K562 (cell line): ENCODE measurements around the gene MKNK1. TPM values are rescaled to one million over a fixed set of nuclear protein-coding genes. Genes with fewer than 3 reads are reported as not detected.

Experiments used
- ATAC-seq: fragments of 200-7000 bp; cut with Tn5 transposase; 3 replicates; pipeline ENCODE4 v1.9.1; 2020; ENCODE audit warnings: moderate library complexity
- BruUV-seq: library from RNA; stranded (reverse); fragments of 400-500 nt; replicated peaks from 2 replicates; lab custom pipeline; 2021; lab: Mats Ljungman, UMichigan
- CTCF ChIA-PET: fragments of 300-600 bp; formaldehyde crosslinking; extraction: SDS; loops from one replicate; lab custom pipeline; 2021; ENCODE audit warnings: low intra/inter-chr PET ratio; lab: Yijun Ruan, JAX
- POLR2A ChIA-PET: fragments of 300-600, 350-650 bp; sonication (Branson Sonifier 250); formaldehyde crosslinking; extraction: SDS; loops from one replicate; lab custom pipeline; 2021; ENCODE audit warnings: antibody characterized with exemption, inconsistent platforms; lab: Yijun Ruan, JAX
- DNase-seq, 4 experiments: peaks; one replicate each; pipeline versions ENCODE4 v3.0.0 to v3.0.0-alpha.2; 2011 to 2018; ENCODE audit warnings: low spot score in 3 of 4, mixed read lengths in 3 of 4; ENCODE audit errors: extremely low read depth in 1 of 4
- FAIRE-seq: peaks from 2 replicates; lab custom pipeline; 2011; peaks lifted over from hg19 to GRCh38; lab: Jason Lieb, UNC
- H2AFZ ChIP-seq: 2 replicates; pipeline ENCODE4 v1.6.0; 2011; ENCODE audit warnings: low read depth, low read length, control low read depth, inconsistent platforms
- H3K27ac ChIP-seq: fragments of 200-600 bp; 3 replicates; pipeline ENCODE4 v1.8.0; 2011; ENCODE audit warnings: low read depth, mild to moderate bottlenecking, control low read depth, inconsistent platforms, low read length, moderate library complexity, mixed read lengths; ENCODE audit errors: extremely low read depth
- H3K27me3 ChIP-seq, 2 experiments: fragments of 300-600 bp in 1 of 2; 2 replicates in 1 of 2; 3 replicates in 1 of 2; pipeline versions ENCODE4 v1.6.0 to v1.8.0; 2011; ENCODE audit warnings: inconsistent platforms in 2 of 2, low read length in 2 of 2, mild to moderate bottlenecking in 1 of 2, mixed read lengths in 1 of 2, moderate library complexity in 1 of 2; ENCODE audit not compliant: control insufficient read depth in 2 of 2, insufficient read depth in 2 of 2
- H3K36me3 ChIP-seq: fragments of 300-600 bp; 3 replicates; pipeline ENCODE4 v1.8.0; 2011; ENCODE audit warnings: mild to moderate bottlenecking, low read length, inconsistent platforms; ENCODE audit not compliant: control insufficient read depth, insufficient read depth
- H3K4me1 ChIP-seq, 2 experiments: fragments of 200-600 bp in 1 of 2; replicated peaks in 1 of 2; 2 replicates in 1 of 2; 3 replicates in 1 of 2; pipeline versions ENCODE4 v1.5.1 to v1.8.0; 2011; ENCODE audit warnings: inconsistent platforms in 2 of 2, low read length in 2 of 2, mild to moderate bottlenecking in 1 of 2, mixed read lengths in 1 of 2, moderate library complexity in 1 of 2; ENCODE audit not compliant: control insufficient read depth in 2 of 2, insufficient read depth in 2 of 2
- H3K4me2 ChIP-seq: 2 replicates; pipeline ENCODE4 v1.6.1; 2011; ENCODE audit warnings: low read length, control low read depth, inconsistent platforms, mixed read lengths; ENCODE audit not compliant: insufficient read depth
- H3K4me3 ChIP-seq: fragments of 200-600 bp; sonication (generic), shearing (Covaris generic); 2 replicates; pipeline ENCODE4 v1.5.1; 2016; ENCODE audit warnings: control low read depth, inconsistent platforms
- H3K79me2 ChIP-seq: fragments of 200-600 bp; 3 replicates; pipeline ENCODE4 v1.8.0; 2011; ENCODE audit warnings: low read length, inconsistent platforms; ENCODE audit not compliant: control insufficient read depth, insufficient read depth
- H3K9ac ChIP-seq, 2 experiments: 2 replicates each; pipeline versions ENCODE4 v1.6.0 to v1.6.1; 2011; ENCODE audit warnings: low read depth in 2 of 2, low read length in 2 of 2, control low read depth in 1 of 2, inconsistent platforms in 1 of 2, mild to moderate bottlenecking in 1 of 2, mixed read lengths in 1 of 2; ENCODE audit not compliant: insufficient read depth in 1 of 2
- H3K9me1 ChIP-seq: one replicate; pipeline ENCODE4 v1.6.0; 2011; ENCODE audit warnings: inconsistent platforms, mild to moderate bottlenecking, low read length, moderate library complexity; ENCODE audit not compliant: control insufficient read depth, insufficient read depth
- H3K9me3 ChIP-seq: replicated peaks from 2 replicates; pipeline ENCODE4 v1.5.1; 2011; ENCODE audit warnings: low read depth, low read length, inconsistent platforms; ENCODE audit not compliant: control insufficient read depth, insufficient read depth
- H4K20me1 ChIP-seq: replicated peaks from 2 replicates; pipeline ENCODE4 v1.6.1; 2011; ENCODE audit warnings: low read length, inconsistent platforms, mixed read lengths; ENCODE audit not compliant: control insufficient read depth, insufficient read depth
- ESRRA ChIP-seq: fragments of 450-650 bp; IDR thresholded peaks from 2 replicates; pipeline ENCODE4 v1.6.1; 2014; ENCODE audit warnings: low read depth, mild to moderate bottlenecking, moderate library complexity, borderline replicate concordance
- FOXP1 ChIP-seq: sonication (generic); formaldehyde crosslinking; IDR thresholded peaks from 2 replicates; pipeline ENCODE4 v1.8.0; 2022; ENCODE audit warnings: mild to moderate bottlenecking, missing genetic modification reagents
- GATAD2B ChIP-seq: fragments of 450-650 bp; IDR thresholded peaks from 2 replicates; pipeline ENCODE4 v1.6.1; 2017; ENCODE audit warnings: mild to moderate bottlenecking, borderline replicate concordance
- KLF13 ChIP-seq: fragments of 450-650 bp; IDR thresholded peaks from 2 replicates; pipeline ENCODE4 v1.6.1; 2016; ENCODE audit warnings: missing genetic modification characterization, low read depth, mild to moderate bottlenecking, missing compliant biosample characterization, moderate library complexity, borderline replicate concordance
- MECOM ChIP-seq: fragments of 250-450 bp; sonication (Bioruptor Pico); IDR thresholded peaks from 2 replicates; pipeline ENCODE4 v1.8.0; 2022; ENCODE audit warnings: inconsistent platforms
- TAF1 ChIP-seq: IDR thresholded peaks from 2 replicates; pipeline ENCODE4 v1.6.1; 2011; ENCODE audit warnings: mild to moderate bottlenecking, low read length, moderate library complexity; ENCODE audit not compliant: insufficient read depth, control insufficient read depth, severe bottlenecking; ENCODE audit errors: extremely low read depth
- TCFL5 ChIP-seq: fragments of 250-450 bp; sonication (Bioruptor Pico); conservative IDR thresholded peaks from 2 replicates; pipeline ENCODE4 v1.6.1; 2021; ENCODE audit warnings: mild to moderate bottlenecking, moderate library complexity, matching md5 sums
- whole genome bisulfite sequencing: fragments of 100-300 bp; shearing (Covaris generic); methylation state at CpG from one replicate; pipeline ENCODE4 v1.1.6; 2016; ENCODE audit warnings: low coverage, mixed read lengths; ENCODE audit not compliant: insufficient coverage; ENCODE audit errors: missing lambda C conversion rate; 5-methylcytosine and 5-hydroxymethylcytosine counted together
- in situ Hi-C: fragments of 300-500 bp; cut with MboI; formaldehyde crosslinking; loops from 4 replicates; pipeline ENCODE4 v1.15.0; 2018; ENCODE audit warnings: inconsistent platforms, mixed read lengths
- intact Hi-C: fragments of 100-400 bp; cut with micrococcal nuclease; formaldehyde crosslinking; loops from 2 replicates; pipeline ENCODE4 v1.14.2; 2022
- polyA plus RNA-seq, 8 experiments: library from polyadenylated mRNA; depleted of rRNA in 4 of 8; stranded (reverse) in 5 of 8; unstranded in 3 of 8; fragments of >200 nt; fragmentation: Nextera tagmentation in 2 of 8; fragmentation: Illumina TruSeq in 1 of 8; extraction: Ambion mirVana in 2 of 8; extraction: Trizol in 1 of 8; gene quantifications; 2 replicates each; pipeline versions ENCODE4 v1.2.1 to v1.2.3, GENCODE V29; 2011 to 2014; ENCODE audit warnings: inconsistent platforms in 1 of 8, missing spikeins in 1 of 8
- total RNA-seq, 7 experiments: library from RNA; depleted of rRNA in 6 of 7; stranded (reverse); fragments of >200 nt in 6 of 7; fragmentation: Illumina TruSeq in 2 of 7; extraction: Trizol in 2 of 7; gene quantifications; 2 replicates each; pipeline versions ENCODE4 v1.2.1 to v1.2.3, GENCODE V29; 2011 to 2021; ENCODE audit warnings: low replicate concordance in 1 of 7
- TF ChIP-seq, protein P1 (sequence below): sonication (generic); formaldehyde crosslinking; IDR thresholded peaks from 2 replicates; pipeline ENCODE4 v1.9.0; 2022; ENCODE audit warnings: mild to moderate bottlenecking, missing genetic modification reagents
- TF ChIP-seq, protein P2 (sequence below), 2 experiments: fragments of 450-650 bp; IDR thresholded peaks; 2 replicates each; pipeline ENCODE4 v1.6.1; 2016
- TF ChIP-seq, protein P3 (sequence below): fragments of 450-650 bp; IDR thresholded peaks from 2 replicates; pipeline ENCODE4 v1.6.1; 2016; ENCODE audit warnings: borderline replicate concordance

MKNK1 gene
- total and polyA plus RNA-seq, 9 of the 15 experiments (the other 6 are each of a cell fraction or from before 2014, with no cell fraction given): 27.7 to 51.3 (median 43.7) TPM

DNA sequence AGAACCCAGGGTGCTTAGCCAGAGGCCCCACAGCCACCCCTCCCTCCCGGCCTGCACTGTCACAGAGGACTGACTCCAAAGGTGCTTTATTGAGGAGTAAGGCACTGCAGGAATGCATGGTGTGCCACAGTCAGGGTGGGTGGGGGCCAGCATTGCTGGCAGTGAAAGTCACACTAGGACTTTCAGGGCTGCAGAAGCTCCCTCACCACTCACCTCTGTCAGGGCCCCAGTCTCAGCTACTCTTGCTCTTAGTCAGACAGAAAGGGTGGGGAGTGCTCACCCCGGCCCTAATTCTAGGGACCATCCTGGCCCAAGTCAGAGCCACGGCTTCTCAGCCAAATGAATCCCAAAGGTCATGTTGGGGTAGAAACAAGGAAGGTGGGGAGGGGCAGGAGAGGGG lies 72.0 kb downstream of the MKNK1 start:
- H3K36me3 ChIP-seq: no peaks in the 10 kb centered on the region
- H2AFZ ChIP-seq: no peak overlapping the region
- DNase-seq (no peak), ATAC-seq (no peak), FAIRE-seq (no peak)
- no peaks in the 10 kb centered on the region for H3K79me2 ChIP-seq
- TF ChIP-seq ESRRA (no peak), GATAD2B (no peak), TAF1 (no peak), TCFL5 (no peak)
- ChIA-PET CTCF (interaction anchor here (0.8 to 7.0 kb wide), 5 partner anchors 16 to 193 kb away, joined by 4 to 144 read pairs (median 4); no protein-coding TSS in a partner anchor), POLR2A (interaction anchor here (0.6 to 1.2 kb wide), 4 partner anchors 11 to 747 kb away, joined by 3 to 4 read pairs (median 3); no protein-coding TSS in a partner anchor)
- H3K4me2 ChIP-seq: no peak overlapping the region
- H3K27ac ChIP-seq: no peak overlapping the region
- H3K9me1 ChIP-seq: no peaks in the 10 kb centered on the region
- BruUV-seq: no TSS peak
- in situ Hi-C loops (no loop called here), intact Hi-C loops (no loop called here)
- no peaks in the 10 kb centered on the region for H4K20me1 ChIP-seq
- H3K4me1 ChIP-seq: peaks cover 11 to 20% of the 10 kb centered on the region in 2 experiments
- H3K4me3 ChIP-seq: no peak overlapping the region
- H3K27me3 ChIP-seq: no peaks in the 10 kb centered on the region
- WGBS: 24% methylated on average over 3 of the region's 3 CpGs
- no peaks in the 10 kb centered on the region for H3K9me3 ChIP-seq
- H3K9ac ChIP-seq: no peak overlapping the region

DNA sequence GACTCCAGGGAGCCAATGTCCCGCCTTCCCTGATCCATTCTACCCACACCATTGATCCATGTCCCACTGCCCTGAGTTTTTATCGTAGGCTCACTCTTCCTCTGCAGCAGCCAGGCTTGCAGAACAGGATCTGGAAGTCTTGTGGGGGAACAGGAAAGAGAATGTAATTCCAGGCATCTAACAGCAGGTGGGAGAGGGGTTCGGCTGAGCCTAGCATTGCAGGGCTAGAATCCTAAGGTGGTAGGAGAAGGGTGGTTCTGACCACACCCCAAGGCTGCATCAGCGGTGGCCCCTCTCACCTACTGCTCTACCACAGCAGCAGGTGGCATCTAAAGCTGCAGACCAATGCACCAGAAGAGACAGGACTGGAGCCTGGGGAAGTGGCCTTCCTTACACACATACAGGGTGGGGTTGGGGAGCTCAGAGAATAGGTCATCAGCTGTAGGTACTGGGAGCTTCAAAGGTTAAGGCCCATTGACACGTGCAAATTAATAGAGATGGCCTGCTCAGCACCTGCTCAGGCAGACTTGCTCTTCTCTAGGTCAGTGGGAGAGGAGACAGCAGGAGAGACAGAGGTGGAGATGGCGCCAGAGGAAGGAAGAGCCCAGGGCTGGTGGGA lies 73.2 kb downstream of the MKNK1 start:
- FAIRE-seq (peak; percentile 60), ATAC-seq (no peak), DNase-seq (no peak)
- Histone ChIP-seq H3K27me3 (no peaks in the 10 kb centered on the region), H3K4me2 (no peak overlapping the region), H3K9me1 (no peaks in the 10 kb centered on the region), H3K79me2 (no peaks in the 10 kb centered on the region), H3K9me3 (no peaks in the 10 kb centered on the region), H3K36me3 (no peaks in the 10 kb centered on the region), H3K4me3 (no peak overlapping the region), H3K9ac (peak overlapping the region in 1 of 2 experiments; percentile 11; a peak in 1 of 4 replicates), H3K4me1 (peaks cover 15 to 28% of the 10 kb centered on the region in 2 experiments), H2AFZ (no peak overlapping the region), H3K27ac (no peak overlapping the region), H4K20me1 (no peaks in the 10 kb centered on the region)
- 9% methylated on average over 5 of the region's 6 CpGs for WGBS
- ChIA-PET POLR2A (interaction anchor here (0.7 to 1.5 kb wide), 4 partner anchors 54 to 121 kb away, joined by 3 to 5 read pairs (median 4); no protein-coding TSS in a partner anchor), CTCF (interaction anchor here (0.5 to 7.0 kb wide), 4 partner anchors 72 to 286 kb away, joined by 3 to 144 read pairs (median 4); no protein-coding TSS in a partner anchor)
- intact Hi-C loops: no loop called here
- BruUV-seq: no TSS peak
- in situ Hi-C loops: no loop called here
- TF ChIP-seq MECOM (CRISPR knock-in tag) (no peak), KLF13 (tag) (0 out of 2 replicates have a peak, but pooled peaks have one; percentile 40), FOXP1 (CRISPR knock-in tag) (no peak)
- TF ChIP-seq, protein P1, sequence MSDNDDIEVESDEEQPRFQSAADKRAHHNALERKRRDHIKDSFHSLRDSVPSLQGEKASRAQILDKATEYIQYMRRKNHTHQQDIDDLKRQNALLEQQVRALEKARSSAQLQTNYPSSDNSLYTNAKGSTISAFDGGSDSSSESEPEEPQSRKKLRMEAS: no peak
- TF ChIP-seq, protein P2, sequence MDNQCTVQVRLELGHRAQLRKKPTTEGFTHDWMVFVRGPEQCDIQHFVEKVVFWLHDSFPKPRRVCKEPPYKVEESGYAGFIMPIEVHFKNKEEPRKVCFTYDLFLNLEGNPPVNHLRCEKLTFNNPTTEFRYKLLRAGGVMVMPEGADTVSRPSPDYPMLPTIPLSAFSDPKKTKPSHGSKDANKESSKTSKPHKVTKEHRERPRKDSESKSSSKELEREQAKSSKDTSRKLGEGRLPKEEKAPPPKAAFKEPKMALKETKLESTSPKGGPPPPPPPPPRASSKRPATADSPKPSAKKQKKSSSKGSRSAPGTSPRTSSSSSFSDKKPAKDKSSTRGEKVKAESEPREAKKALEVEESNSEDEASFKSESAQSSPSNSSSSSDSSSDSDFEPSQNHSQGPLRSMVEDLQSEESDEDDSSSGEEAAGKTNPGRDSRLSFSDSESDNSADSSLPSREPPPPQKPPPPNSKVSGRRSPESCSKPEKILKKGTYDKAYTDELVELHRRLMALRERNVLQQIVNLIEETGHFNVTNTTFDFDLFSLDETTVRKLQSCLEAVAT (IDR thresholded peaks at IDR 0.05): peak in 1 of 2 experiments; percentile 60; a peak in 1 of 4 replicates
- TF ChIP-seq, protein P3, sequence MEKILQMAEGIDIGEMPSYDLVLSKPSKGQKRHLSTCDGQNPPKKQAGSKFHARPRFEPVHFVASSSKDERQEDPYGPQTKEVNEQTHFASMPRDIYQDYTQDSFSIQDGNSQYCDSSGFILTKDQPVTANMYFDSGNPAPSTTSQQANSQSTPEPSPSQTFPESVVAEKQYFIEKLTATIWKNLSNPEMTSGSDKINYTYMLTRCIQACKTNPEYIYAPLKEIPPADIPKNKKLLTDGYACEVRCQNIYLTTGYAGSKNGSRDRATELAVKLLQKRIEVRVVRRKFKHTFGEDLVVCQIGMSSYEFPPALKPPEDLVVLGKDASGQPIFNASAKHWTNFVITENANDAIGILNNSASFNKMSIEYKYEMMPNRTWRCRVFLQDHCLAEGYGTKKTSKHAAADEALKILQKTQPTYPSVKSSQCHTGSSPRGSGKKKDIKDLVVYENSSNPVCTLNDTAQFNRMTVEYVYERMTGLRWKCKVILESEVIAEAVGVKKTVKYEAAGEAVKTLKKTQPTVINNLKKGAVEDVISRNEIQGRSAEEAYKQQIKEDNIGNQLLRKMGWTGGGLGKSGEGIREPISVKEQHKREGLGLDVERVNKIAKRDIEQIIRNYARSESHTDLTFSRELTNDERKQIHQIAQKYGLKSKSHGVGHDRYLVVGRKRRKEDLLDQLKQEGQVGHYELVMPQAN: no peak
